GM21786 (cell line): ENCODE data around the gene PRKCA.
A peak's percentile ranks its signal among the peaks of the same experiment; 100 is the strongest.
"Not testable (repeated sequence)": the region's sequence is repeated elsewhere in the genome, so short reads cannot be mapped to it uniquely, and the experiment has no call there.

Source experiments
- ATAC-seq: cut with Tn5 transposase; IDR thresholded peaks from one replicate; pipeline ENCODE4 v1.9.1; 2021; ENCODE audit not compliant: unreplicated experiment

Gene PRKCA

GRCh38 chr17:66701462-66701861 is 399.0 kb downstream of the PRKCA start:
- no peak for ATAC-seq

GRCh38 chr17:66702106-66702936 is 399.9 kb downstream of the PRKCA start:
- no peak for ATAC-seq

- no peak for ATAC-seq
These were observed 402.6 kb downstream of the PRKCA start for GRCh38 chr17:66704858-66705520.

GRCh38 chr17:66706851-66707450 is 404.5 kb downstream of the PRKCA start:
- ATAC-seq, result no peak

- ATAC-seq, result no peak
These were observed 409.0 kb downstream of the PRKCA start for GRCh38 chr17:66711401-66711800.

- no peak for ATAC-seq
These were observed 409.5 kb downstream of the PRKCA start for GRCh38 chr17:66711881-66712321.

- no peak for ATAC-seq
These were observed 410.0 kb downstream of the PRKCA start for GRCh38 chr17:66712453-66712852.

- not testable (repeated sequence) for ATAC-seq
These were observed 410.7 kb downstream of the PRKCA start for GRCh38 chr17:66713021-66713532.

- peak; percentile 85 for ATAC-seq
These were observed 411.2 kb downstream of the PRKCA start for GRCh38 chr17:66713533-66714042.

GRCh38 chr17:66714046-66715023 is 411.9 kb downstream of the PRKCA start:
- ATAC-seq, result no peak

- ATAC-seq, result no peak
These were observed 412.8 kb downstream of the PRKCA start for GRCh38 chr17:66715076-66715675.

- no peak for ATAC-seq
These were observed 413.3 kb downstream of the PRKCA start for GRCh38 chr17:66715745-66716156.

GRCh38 chr17:66716236-66717026 is 414.0 kb downstream of the PRKCA start:
- ATAC-seq, result no peak

GRCh38 chr17:66717641-66718058 is 415.2 kb downstream of the PRKCA start:
- ATAC-seq, result peak; percentile 49

- no peak for ATAC-seq
These were observed 417.6 kb downstream of the PRKCA start for GRCh38 chr17:66720027-66720426.

GRCh38 chr17:66720567-66720966 is 418.2 kb downstream of the PRKCA start:
- no peak for ATAC-seq

GRCh38 chr17:66722341-66722740 is 419.9 kb downstream of the PRKCA start:
- no peak for ATAC-seq

- no peak for ATAC-seq
These were observed 422.3 kb downstream of the PRKCA start for GRCh38 chr17:66724581-66725341.
